Activated naive CD8-positive, alpha-beta T cell treated with anti-CD3 and anti-CD28 coated beads for 36 hours (primary cell): ENCODE measurements around the gene PAPLN. TPM values are rescaled to one million over a fixed set of nuclear protein-coding genes. Genes with fewer than 3 reads are reported as not detected.
"Not testable (repeated sequence)": the region's sequence is repeated elsewhere in the genome, so short reads cannot be mapped to it uniquely, and the experiment has no call there.

ENCODE experiments used
- DNase-seq: peaks from one replicate; pipeline ENCODE4 v3.0.0; 2021
- H3K27ac Mint-ChIP-seq: one replicate; pipeline ENCODE4 v1.8.0; 2022; ENCODE audit warnings: mild to moderate bottlenecking, moderate library complexity, mixed read lengths
- H3K27me3 Mint-ChIP-seq: one replicate; pipeline ENCODE4 v1.8.0; 2022; ENCODE audit warnings: mild to moderate bottlenecking, mixed read lengths
- H3K36me3 Mint-ChIP-seq: one replicate; pipeline ENCODE4 v1.8.0; 2021; ENCODE audit warnings: mild to moderate bottlenecking, mixed read lengths
- H3K4me1 Mint-ChIP-seq: one replicate; pipeline ENCODE4 v1.8.0; 2021; ENCODE audit warnings: mixed read lengths
- H3K4me3 Mint-ChIP-seq: one replicate; pipeline ENCODE4 v1.8.0; 2022; ENCODE audit warnings: mild to moderate bottlenecking, moderate library complexity, mixed read lengths
- H3K9me3 Mint-ChIP-seq: one replicate; pipeline ENCODE4 v1.8.0; 2022; ENCODE audit warnings: mixed read lengths
- total RNA-seq, 2 experiments: library from RNA; stranded (reverse); gene quantifications; one replicate each; pipeline ENCODE4 v1.2.3, GENCODE V29; 2021

Gene PAPLN, protein sequence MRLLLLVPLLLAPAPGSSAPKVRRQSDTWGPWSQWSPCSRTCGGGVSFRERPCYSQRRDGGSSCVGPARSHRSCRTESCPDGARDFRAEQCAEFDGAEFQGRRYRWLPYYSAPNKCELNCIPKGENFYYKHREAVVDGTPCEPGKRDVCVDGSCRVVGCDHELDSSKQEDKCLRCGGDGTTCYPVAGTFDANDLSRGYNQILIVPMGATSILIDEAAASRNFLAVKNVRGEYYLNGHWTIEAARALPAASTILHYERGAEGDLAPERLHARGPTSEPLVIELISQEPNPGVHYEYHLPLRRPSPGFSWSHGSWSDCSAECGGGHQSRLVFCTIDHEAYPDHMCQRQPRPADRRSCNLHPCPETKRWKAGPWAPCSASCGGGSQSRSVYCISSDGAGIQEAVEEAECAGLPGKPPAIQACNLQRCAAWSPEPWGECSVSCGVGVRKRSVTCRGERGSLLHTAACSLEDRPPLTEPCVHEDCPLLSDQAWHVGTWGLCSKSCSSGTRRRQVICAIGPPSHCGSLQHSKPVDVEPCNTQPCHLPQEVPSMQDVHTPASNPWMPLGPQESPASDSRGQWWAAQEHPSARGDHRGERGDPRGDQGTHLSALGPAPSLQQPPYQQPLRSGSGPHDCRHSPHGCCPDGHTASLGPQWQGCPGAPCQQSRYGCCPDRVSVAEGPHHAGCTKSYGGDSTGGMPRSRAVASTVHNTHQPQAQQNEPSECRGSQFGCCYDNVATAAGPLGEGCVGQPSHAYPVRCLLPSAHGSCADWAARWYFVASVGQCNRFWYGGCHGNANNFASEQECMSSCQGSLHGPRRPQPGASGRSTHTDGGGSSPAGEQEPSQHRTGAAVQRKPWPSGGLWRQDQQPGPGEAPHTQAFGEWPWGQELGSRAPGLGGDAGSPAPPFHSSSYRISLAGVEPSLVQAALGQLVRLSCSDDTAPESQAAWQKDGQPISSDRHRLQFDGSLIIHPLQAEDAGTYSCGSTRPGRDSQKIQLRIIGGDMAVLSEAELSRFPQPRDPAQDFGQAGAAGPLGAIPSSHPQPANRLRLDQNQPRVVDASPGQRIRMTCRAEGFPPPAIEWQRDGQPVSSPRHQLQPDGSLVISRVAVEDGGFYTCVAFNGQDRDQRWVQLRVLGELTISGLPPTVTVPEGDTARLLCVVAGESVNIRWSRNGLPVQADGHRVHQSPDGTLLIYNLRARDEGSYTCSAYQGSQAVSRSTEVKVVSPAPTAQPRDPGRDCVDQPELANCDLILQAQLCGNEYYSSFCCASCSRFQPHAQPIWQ
- total RNA-seq, result under 1 TPM; 0.10 to 0.36 TPM

DNA sequence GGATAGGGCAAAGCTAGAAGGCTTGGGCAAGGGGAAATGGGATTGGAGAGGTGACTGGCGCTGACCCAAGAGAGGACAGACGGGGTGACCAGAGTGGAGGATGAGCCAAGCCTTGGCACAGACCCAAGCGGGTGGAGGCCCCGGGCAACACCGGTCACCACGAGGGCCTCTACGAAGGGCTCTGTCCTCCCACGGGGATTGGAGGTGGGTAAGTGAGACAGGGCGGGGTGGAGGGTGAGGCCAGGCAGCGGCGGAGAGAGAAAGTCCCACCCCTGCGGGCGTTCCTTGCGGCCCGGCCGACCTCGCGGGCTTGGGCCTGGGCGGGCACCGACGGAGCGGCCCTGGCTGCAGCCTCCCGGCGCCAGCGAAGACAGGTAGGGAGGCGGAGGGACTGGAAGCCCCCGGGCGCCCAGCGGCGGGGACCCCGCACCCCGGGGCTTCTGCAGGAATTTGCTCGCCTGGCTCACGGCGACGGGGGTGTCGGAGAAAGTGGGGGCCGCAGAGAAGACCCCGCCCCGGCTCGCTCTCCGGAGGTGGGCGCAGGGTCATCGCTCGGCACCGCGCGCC is at the start of gene PAPLN:
PAPLN (plus strand) TSS at position 288 of the 567 bp plus-strand sequence. CDS start 2,273 bp downstream, outside the sequence.
- Mint-ChIP-seq H3K36me3 (peaks cover 2% of the 10 kb centered on the region), H3K4me3 (peak within 1 kb of the TSS; percentile 40), H3K4me1 (peaks cover 11% of the 10 kb centered on the region), H3K27me3 (peaks cover 86% of the 10 kb centered on the region), H3K9me3 (no peaks in the 10 kb centered on the region), H3K27ac (no peak within 1 kb of the TSS)
- DNase-seq, result no peak

DNA sequence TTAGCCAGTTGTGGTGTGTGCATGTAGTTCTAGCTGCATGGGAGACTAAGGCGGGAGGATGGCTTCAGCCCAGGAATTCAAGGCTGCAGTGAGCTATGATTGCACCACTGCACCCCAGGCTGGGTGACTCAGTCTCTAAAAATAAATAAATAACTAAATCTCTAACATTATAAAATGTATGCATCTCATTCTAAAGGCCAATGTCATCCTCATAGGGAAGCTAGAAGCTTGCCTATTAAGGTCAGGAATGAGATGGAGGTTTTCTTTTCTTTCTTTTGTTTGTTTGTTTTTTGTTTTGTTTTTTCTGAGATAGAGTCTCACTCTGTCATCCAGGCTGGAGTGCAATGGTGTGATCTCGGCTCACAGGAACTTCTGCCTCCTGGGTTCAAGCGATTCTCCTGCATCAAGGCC is 48.8 kb upstream of the PAPLN start:
- H3K27me3 Mint-ChIP-seq, result no peaks in the 10 kb centered on the region
- no peaks in the 10 kb centered on the region for H3K4me1 Mint-ChIP-seq
- peaks cover 12% of the 10 kb centered on the region for H3K36me3 Mint-ChIP-seq

DNA sequence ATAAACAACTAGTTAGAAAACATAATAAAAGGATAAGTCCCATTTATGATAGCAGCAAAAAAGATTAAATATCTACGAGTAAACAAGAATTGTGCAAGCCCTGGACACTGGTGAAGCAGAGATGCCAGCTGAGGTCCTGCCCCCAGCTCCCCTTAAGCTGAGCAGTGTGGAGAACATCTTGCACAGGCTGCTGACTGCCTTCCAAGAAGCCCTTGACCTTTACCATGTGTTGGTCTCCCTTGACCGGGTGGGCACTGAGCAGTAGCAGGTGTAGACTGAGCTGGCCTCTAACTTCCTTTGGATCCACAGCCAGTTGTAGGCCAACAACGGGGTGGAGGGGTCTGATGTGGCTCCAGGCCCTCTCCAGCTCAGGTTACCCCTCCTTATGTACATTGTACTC is 47.7 kb upstream of the PAPLN start:
- no peaks in the 10 kb centered on the region for H3K4me1 Mint-ChIP-seq
- H3K4me3 Mint-ChIP-seq, result no peak overlapping the region
- no peak for DNase-seq
- no peak overlapping the region for H3K27ac Mint-ChIP-seq
- no peaks in the 10 kb centered on the region for H3K27me3 Mint-ChIP-seq
- H3K36me3 Mint-ChIP-seq, result peaks cover 15% of the 10 kb centered on the region
- no peaks in the 10 kb centered on the region for H3K9me3 Mint-ChIP-seq

More for the DNA sequence above, 48.8 kb upstream of the PAPLN start:
- H3K27ac Mint-ChIP-seq, result no peak overlapping the region
- H3K9me3 Mint-ChIP-seq, result no peaks in the 10 kb centered on the region
- DNase-seq, result no peak
- no peak overlapping the region for H3K4me3 Mint-ChIP-seq

DNA sequence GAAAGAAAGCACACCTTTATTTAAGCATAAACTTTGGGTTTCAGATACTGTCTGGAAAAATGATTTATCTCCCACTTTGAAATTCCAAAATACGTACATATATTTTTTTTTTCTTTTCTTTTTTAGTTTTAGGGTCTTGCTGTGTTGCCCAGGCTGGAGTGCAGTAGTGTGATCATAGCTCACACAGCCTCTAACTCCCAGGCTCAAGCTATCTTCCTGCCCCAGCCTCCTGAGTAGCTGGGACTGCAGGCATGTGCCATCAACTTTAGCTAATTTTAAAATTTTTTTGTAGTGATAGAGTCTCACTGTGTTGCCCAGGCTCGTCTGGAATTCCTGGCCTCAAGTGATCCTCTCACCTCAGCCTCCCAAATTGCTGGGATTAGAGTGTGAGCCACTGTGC is 45.9 kb upstream of the PAPLN start:
- Mint-ChIP-seq H3K9me3 (no peaks in the 10 kb centered on the region), H3K27me3 (no peaks in the 10 kb centered on the region), H3K4me3 (no peak overlapping the region), H3K4me1 (no peaks in the 10 kb centered on the region), H3K27ac (no peak overlapping the region), H3K36me3 (peaks cover 17% of the 10 kb centered on the region)
- DNase-seq, result no peak

DNA sequence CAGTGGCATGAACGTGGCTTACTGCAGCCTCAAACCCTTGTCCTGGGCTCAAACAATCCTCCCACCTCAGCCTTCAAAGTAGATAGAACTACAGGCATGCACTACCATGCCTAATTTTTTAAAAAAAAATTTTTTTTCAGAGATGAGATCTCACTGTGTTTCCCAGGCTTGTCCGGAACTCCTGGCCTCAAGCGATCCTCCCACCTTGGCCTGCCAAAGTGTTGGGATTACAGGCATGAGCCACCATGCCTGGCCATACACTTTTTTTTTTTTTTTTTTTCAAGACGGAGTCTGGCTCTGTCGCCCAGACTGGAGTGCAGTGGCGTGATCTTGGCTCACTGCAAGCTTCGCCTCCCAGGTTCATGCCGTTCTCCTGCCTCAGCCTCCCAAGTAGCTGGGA is 43.0 kb upstream of the PAPLN start:
- H3K36me3 Mint-ChIP-seq, result peaks cover 18% of the 10 kb centered on the region
- H3K4me1 Mint-ChIP-seq, H3K27me3 Mint-ChIP-seq, DNase-seq, H3K27ac Mint-ChIP-seq, H3K4me3 Mint-ChIP-seq, H3K9me3 Mint-ChIP-seq: not testable (repeated sequence)

DNA sequence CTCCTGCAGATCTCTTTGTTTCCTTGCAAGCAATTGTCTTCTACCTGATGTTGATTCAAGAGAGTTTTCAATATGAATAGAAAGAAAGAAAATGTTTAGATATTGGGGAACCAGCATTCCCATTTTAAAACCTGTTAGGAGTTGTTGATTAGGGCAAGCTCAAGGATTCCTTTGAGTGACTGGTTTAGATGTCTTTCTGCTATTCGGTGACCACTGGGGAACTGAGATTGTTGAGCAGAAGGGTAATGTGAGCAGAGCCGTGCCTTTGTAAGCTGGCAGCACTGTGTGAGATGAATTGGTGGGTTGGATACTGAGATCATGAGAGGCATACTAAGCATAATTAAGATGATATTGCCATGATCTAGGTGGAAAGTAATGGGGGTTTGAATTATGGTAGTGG is 39.1 kb upstream of the PAPLN start:
- H3K9me3 Mint-ChIP-seq, result no peaks in the 10 kb centered on the region
- H3K27ac Mint-ChIP-seq, result no peak overlapping the region
- no peak for DNase-seq
- H3K27me3 Mint-ChIP-seq, result no peaks in the 10 kb centered on the region
- peaks cover 27% of the 10 kb centered on the region for H3K36me3 Mint-ChIP-seq
- no peaks in the 10 kb centered on the region for H3K4me1 Mint-ChIP-seq
- H3K4me3 Mint-ChIP-seq, result no peak overlapping the region

DNA sequence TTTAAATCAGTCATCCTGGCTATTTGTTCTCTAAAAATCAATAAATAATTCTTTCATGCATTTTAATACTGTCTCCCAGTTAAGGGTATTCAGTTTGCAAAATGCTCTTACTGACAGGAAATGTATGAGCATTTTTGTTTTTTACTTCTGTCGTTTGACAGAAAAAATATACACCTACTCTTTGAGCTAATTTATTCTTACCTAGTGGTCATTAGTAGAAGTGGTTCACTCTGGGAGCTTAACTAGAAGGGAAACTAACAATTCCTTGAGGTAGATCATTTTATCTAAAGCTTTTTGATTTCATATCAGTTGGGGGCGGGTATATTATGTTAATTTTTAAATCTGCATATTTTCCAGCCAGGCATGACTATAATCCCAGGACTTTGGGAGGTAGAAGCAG is 33.8 kb upstream of the PAPLN start:
- no peaks in the 10 kb centered on the region for H3K9me3 Mint-ChIP-seq
- H3K36me3 Mint-ChIP-seq, result peaks cover 42% of the 10 kb centered on the region
- no peak overlapping the region for H3K4me3 Mint-ChIP-seq
- H3K27ac Mint-ChIP-seq, result no peak overlapping the region
- no peak for DNase-seq
- no peaks in the 10 kb centered on the region for H3K27me3 Mint-ChIP-seq
- no peaks in the 10 kb centered on the region for H3K4me1 Mint-ChIP-seq

DNA sequence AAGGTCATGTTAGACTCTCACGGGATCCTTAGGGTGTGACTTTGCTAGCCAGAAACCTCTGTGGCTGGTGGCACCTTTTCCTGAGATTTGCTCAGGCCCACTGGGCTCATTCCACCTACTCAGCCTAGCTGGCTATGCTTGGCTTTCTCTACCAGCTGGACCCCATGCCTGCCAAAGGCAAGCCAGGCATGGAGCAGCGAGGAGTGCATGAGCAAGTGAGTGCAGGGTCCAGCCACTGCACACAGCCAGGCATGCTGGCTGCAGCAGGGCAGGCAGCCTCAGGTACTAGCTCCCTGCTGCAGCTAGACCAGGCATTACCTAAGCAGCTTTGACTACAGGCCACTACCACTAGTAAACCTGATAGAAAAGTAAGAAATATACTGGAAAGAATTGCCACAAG is 29.7 kb upstream of the PAPLN start:
- H3K36me3 Mint-ChIP-seq, result peaks cover 27% of the 10 kb centered on the region
- no peaks in the 10 kb centered on the region for H3K4me1 Mint-ChIP-seq
- no peak overlapping the region for H3K27ac Mint-ChIP-seq
- H3K27me3 Mint-ChIP-seq, result no peaks in the 10 kb centered on the region
- no peaks in the 10 kb centered on the region for H3K9me3 Mint-ChIP-seq
- DNase-seq, result no peak
- H3K4me3 Mint-ChIP-seq, result no peak overlapping the region

DNA sequence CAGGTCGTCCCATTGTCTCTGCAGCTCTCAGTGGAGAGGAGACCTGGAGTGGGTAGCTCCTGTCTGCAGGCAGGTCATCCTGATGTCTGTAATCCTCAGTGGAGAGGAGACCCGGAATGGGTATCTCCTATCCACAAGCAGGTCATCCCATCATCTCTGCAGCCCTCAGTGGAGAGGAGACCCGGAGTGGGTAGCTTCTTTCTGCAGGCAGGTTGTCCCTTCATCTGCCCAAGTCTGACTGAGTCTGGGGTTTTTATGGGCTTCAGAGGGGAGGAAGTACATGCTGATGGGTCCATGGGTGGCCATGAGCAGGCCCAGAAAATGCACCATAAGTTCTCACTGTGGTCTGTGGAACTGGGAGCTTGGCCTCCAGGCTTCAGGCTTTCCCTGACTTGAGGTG is 28.9 kb upstream of the PAPLN start:
- H3K4me1 Mint-ChIP-seq, result no peaks in the 10 kb centered on the region

DNA sequence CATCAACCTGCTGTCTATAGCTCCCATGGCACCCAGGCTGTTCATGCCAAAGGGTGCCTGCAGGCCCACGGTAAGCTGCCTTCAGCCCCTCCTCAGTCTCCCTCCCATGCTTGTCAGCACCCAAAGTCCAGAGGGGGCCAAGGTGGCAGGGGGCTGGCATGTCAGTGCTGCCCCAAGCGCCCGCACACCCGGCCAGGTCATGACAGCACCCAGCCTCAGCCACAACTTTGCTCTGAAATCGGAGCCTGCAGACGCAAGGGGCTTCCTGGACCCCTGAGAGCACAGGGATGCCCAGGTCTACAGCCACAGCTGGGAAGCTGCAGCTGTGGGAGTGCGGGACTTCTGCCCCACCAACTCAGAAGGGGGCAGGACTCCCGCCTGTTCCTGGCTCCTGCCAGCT is 28.5 kb upstream of the PAPLN start:
- H3K36me3 Mint-ChIP-seq, result peaks cover 27% of the 10 kb centered on the region

More for the DNA sequence above, 28.9 kb upstream of the PAPLN start:
- no peaks in the 10 kb centered on the region for H3K27me3 Mint-ChIP-seq
- no peak overlapping the region for H3K4me3 Mint-ChIP-seq
- H3K27ac Mint-ChIP-seq, result no peak overlapping the region
- no peak for DNase-seq
- no peaks in the 10 kb centered on the region for H3K9me3 Mint-ChIP-seq
- peaks cover 29% of the 10 kb centered on the region for H3K36me3 Mint-ChIP-seq

DNA sequence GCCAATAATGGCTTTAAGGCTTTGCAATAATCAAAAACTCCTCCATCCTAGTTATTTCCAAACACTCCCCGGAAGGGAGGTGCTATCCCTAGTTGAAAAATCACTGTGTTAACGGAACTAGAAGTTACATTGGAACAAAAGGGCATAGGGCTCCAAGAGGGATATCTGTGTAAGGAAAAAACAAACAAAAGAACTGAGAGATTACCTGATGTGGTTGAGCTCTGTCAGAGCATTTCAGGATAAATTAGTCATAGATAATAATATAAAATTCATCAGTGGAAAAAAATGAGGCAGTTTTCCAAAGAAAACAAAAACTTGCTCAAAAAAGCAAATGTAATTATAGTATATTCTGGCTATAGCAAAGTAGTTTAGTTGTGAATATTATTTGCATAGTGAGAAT is 27.4 kb upstream of the PAPLN start:
- no peak overlapping the region for H3K4me3 Mint-ChIP-seq
- H3K36me3 Mint-ChIP-seq, result peaks cover 27% of the 10 kb centered on the region
- no peaks in the 10 kb centered on the region for H3K4me1 Mint-ChIP-seq
- no peaks in the 10 kb centered on the region for H3K27me3 Mint-ChIP-seq
- H3K9me3 Mint-ChIP-seq, result no peaks in the 10 kb centered on the region
- DNase-seq, result no peak
- no peak overlapping the region for H3K27ac Mint-ChIP-seq

More for the DNA sequence above, 28.5 kb upstream of the PAPLN start:
- Mint-ChIP-seq H3K4me1 (no peaks in the 10 kb centered on the region), H3K9me3 (no peaks in the 10 kb centered on the region), H3K4me3 (no peak overlapping the region), H3K27me3 (no peaks in the 10 kb centered on the region), H3K27ac (no peak overlapping the region)
- no peak for DNase-seq

DNA sequence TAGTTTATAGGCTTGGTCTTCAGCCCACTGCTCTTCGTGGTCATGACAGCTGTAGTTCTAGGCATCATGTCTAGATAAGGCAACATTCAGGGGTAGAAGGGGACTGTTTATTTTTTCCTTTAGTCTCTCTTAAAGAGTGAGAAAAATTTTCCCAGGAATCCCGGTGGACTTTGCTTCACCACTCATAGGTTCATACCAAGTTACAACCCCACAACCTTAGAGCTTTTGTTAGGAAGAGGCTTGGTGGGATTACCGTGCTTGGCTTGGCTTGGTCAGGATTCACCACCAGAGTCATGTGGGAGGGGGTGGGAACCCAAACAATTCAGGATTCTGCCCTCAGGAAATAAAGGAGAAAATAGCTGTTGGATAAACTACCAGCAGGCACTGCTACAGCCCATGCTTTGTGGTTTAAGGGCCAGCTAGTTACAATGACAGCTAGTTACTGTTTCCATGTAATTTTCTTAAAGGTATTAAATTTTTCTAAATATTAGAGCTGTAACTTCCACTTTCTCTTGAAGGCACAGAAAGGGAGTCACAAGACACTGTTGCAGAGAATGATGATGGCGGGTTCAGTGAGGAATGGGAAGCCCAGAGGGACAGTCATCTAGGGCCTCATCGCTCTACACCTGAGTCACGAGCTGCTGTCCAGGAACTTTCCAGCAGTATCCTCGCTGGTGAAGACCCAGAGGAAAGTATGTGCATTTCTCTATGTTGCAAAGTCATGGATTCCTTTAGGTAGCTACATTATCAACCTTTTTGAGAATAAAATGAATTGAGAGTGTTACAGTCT is 25.9 kb upstream of the PAPLN start:
- no peak for DNase-seq
- Mint-ChIP-seq H3K9me3 (no peaks in the 10 kb centered on the region), H3K27ac (no peak overlapping the region), H3K4me1 (no peaks in the 10 kb centered on the region), H3K27me3 (no peaks in the 10 kb centered on the region), H3K36me3 (peaks cover 23% of the 10 kb centered on the region), H3K4me3 (no peak overlapping the region)

DNA sequence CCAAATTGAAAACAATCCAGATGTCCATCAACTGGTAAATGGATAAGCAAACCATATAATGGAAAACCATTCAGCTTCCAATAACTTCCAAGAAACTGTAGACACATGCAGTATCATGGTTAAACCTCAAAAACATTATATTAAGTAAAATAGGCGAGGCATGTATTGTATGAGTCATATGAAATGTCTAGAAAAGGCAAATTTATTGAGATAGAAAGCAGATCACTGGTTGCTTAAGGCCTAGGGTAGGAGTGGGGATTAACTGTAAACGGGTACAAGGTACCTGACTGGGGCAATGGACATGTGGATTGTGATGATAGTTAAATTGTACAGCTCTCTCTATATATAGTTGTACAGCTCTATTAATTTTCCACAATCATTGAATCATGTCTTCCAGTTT is 21.3 kb upstream of the PAPLN start:
- H3K36me3 Mint-ChIP-seq, result peaks cover 12% of the 10 kb centered on the region
- H3K4me3 Mint-ChIP-seq, result no peak overlapping the region
- no peaks in the 10 kb centered on the region for H3K4me1 Mint-ChIP-seq
- H3K27ac Mint-ChIP-seq, result no peak overlapping the region
- no peak for DNase-seq
- H3K27me3 Mint-ChIP-seq, result no peaks in the 10 kb centered on the region
- H3K9me3 Mint-ChIP-seq, result no peaks in the 10 kb centered on the region

DNA sequence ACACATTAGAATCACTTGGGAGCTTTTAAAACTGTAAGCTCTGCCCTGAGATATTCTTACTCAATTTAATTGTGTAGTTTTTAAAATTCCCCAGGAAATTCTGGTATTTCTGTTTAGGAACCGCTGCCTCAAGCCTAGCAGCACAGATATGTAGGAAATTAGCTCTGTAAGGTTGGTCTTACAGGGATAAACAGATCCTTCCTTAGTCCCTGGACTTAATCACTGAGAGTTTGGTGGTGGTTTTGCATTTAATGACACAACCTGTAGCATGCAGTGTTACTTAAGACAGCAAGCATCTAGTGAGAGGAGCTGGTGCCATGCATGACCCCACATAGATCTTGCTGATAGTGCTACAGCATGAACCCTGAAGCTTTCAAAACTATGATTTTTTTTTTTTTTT is 19.9 kb upstream of the PAPLN start:
- Mint-ChIP-seq H3K9me3 (no peaks in the 10 kb centered on the region), H3K27me3 (no peaks in the 10 kb centered on the region), H3K27ac (no peak overlapping the region), H3K4me1 (peaks cover 7% of the 10 kb centered on the region), H3K36me3 (peaks cover 12% of the 10 kb centered on the region), H3K4me3 (no peak overlapping the region)
- DNase-seq, result no peak
